HG02798 (cell line): Measurements from ENCODE around the gene TENT4B.
A peak's percentile ranks its signal among the peaks of the same experiment; 100 is the strongest.

Source experiments
- ATAC-seq: cut with Tn5 transposase; IDR thresholded peaks from one replicate; pipeline ENCODE4 v1.9.1; 2021; ENCODE audit warnings: mild to moderate bottlenecking; ENCODE audit not compliant: unreplicated experiment, poor library complexity

The TENT4B gene

GRCh38 chr16:50252082-50252611, 99.0 kb downstream of the TENT4B start:
- no peak for ATAC-seq

- ATAC-seq, result no peak
Measured at GRCh38 chr16:50252874-50253513, 99.9 kb downstream of the TENT4B start.

GRCh38 chr16:50253514-50253910, 100.4 kb downstream of the TENT4B start:
- ATAC-seq, result no peak

- no peak for ATAC-seq
Measured at GRCh38 chr16:50254072-50254471, 101.0 kb downstream of the TENT4B start.

GRCh38 chr16:50255538-50255937, 102.4 kb downstream of the TENT4B start:
- ATAC-seq, result no peak

GRCh38 chr16:50256604-50257003, 103.5 kb downstream of the TENT4B start:
- no peak for ATAC-seq

- no peak for ATAC-seq
Measured at GRCh38 chr16:50257876-50258275, 104.8 kb downstream of the TENT4B start.

- ATAC-seq, result no peak
Measured at GRCh38 chr16:50259334-50260205, 106.5 kb downstream of the TENT4B start.

- ATAC-seq, result no peak
Measured at GRCh38 chr16:50260206-50261159, 107.4 kb downstream of the TENT4B start.

- no peak for ATAC-seq
Measured at GRCh38 chr16:50261160-50261706, 108.1 kb downstream of the TENT4B start.

- ATAC-seq, result no peak
Measured at GRCh38 chr16:50261707-50262235, 108.7 kb downstream of the TENT4B start.

- no peak for ATAC-seq
Measured at GRCh38 chr16:50263060-50263909, 110.2 kb downstream of the TENT4B start.

- ATAC-seq, result peak; percentile 24
Measured at GRCh38 chr16:50263940-50264929, 111.1 kb downstream of the TENT4B start.

- ATAC-seq, result peak; percentile 39
Measured at GRCh38 chr16:50265260-50265659, 112.2 kb downstream of the TENT4B start.

GRCh38 chr16:50265716-50266336, 112.7 kb downstream of the TENT4B start:
- ATAC-seq, result no peak

- peak; percentile 85 for ATAC-seq
Measured at GRCh38 chr16:50266337-50267091, 113.4 kb downstream of the TENT4B start, which contains the start of gene ADCY7. TSS of gene ADCY7 (plus strand) at chr16:50266551. CDS start at chr16:50288180, 21,629 bp downstream.
